ENCODE results near the gene REM1.
A peak's percentile ranks its signal among the peaks of the same experiment; 100 is the strongest.
"Not testable (repeated sequence)": the region's sequence is repeated elsewhere in the genome, so short reads cannot be mapped to it uniquely, and the experiment has no call there.

Gene REM1

GRCh38 chr20:31474758-31475427, at the start of gene REM1, which contains the start of gene DEFB124:
TSS of gene REM1 (plus strand) at chr20:31475288. CDS start at chr20:31476446, 1,158 bp downstream.
TSS of gene DEFB124 (minus strand) at chr20:31475127. CDS start at chr20:31473013, 2,114 bp downstream.
- Histone ChIP-seq H3K36me3 (ENCODE audit: control insufficient read depth in 1 of 2, insufficient read depth in 2 of 2, low read length in 2 of 2) (no peaks in the 10 kb centered on the region), H3K9ac (ENCODE audit: low read depth in 1 of 2, low read length in 2 of 2) (peak within 1 kb of the TSS in 1 of 2 donors; percentile 25), H3K4me3 (ENCODE audit: low read depth in 1 of 2, low read length in 2 of 2) (peak within 1 kb of the TSS; percentile 40 to 43), H3K4me1 (ENCODE audit: control insufficient read depth in 1 of 2, insufficient read depth in 2 of 2, low read length in 2 of 2) (no peaks in the 10 kb centered on the region), H3K27me3 (ENCODE audit: control insufficient read depth in 1 of 2, insufficient read depth in 2 of 2, low read length in 2 of 2) (peaks cover 7 to 25% of the 10 kb centered on the region in 2 donors), H3K9me3 (ENCODE audit: control insufficient read depth in 1 of 2, low read length in 2 of 2) (no peaks in the 10 kb centered on the region), H3K27ac (ENCODE audit: low read depth, low read length) (no peak within 1 kb of the TSS)

- no peak overlapping the region for H3K4me3 ChIP-seq (ENCODE audit: low read depth in 1 of 2, low read length in 2 of 2)
- peaks cover 0 to 5% of the 10 kb centered on the region in 2 donors for H3K9me3 ChIP-seq (ENCODE audit: control insufficient read depth in 1 of 2, low read length in 2 of 2)
- no peaks in the 10 kb centered on the region for H3K4me1 ChIP-seq (ENCODE audit: control insufficient read depth in 1 of 2, insufficient read depth in 2 of 2, low read length in 2 of 2)
- no peaks in the 10 kb centered on the region for H3K27me3 ChIP-seq (ENCODE audit: control insufficient read depth in 1 of 2, insufficient read depth in 2 of 2, low read length in 2 of 2)
- H3K9ac ChIP-seq (ENCODE audit: low read depth in 1 of 2, low read length in 2 of 2) = no peak overlapping the region
- H3K27ac ChIP-seq (ENCODE audit: low read depth, low read length) = no peak overlapping the region
- no peaks in the 10 kb centered on the region for H3K36me3 ChIP-seq (ENCODE audit: control insufficient read depth in 1 of 2, insufficient read depth in 2 of 2, low read length in 2 of 2)
Measured at GRCh38 chr20:31425797-31426196, 49.3 kb upstream of the REM1 start.

- H3K36me3 ChIP-seq (ENCODE audit: control insufficient read depth in 1 of 2, insufficient read depth in 2 of 2, low read length in 2 of 2); H3K4me3 ChIP-seq (ENCODE audit: low read depth in 1 of 2, low read length in 2 of 2); H3K27ac ChIP-seq (ENCODE audit: low read depth, low read length); H3K27me3 ChIP-seq (ENCODE audit: control insufficient read depth in 1 of 2, insufficient read depth in 2 of 2, low read length in 2 of 2); H3K9me3 ChIP-seq (ENCODE audit: control insufficient read depth in 1 of 2, low read length in 2 of 2); H3K4me1 ChIP-seq (ENCODE audit: control insufficient read depth in 1 of 2, insufficient read depth in 2 of 2, low read length in 2 of 2); H3K9ac ChIP-seq (ENCODE audit: low read depth in 1 of 2, low read length in 2 of 2): not testable (repeated sequence)
Measured at GRCh38 chr20:31426891-31427551, 48.1 kb upstream of the REM1 start.

GRCh38 chr20:31427576-31427975, 47.5 kb upstream of the REM1 start:
- H3K4me3 ChIP-seq (ENCODE audit: low read depth in 1 of 2, low read length in 2 of 2); H3K27me3 ChIP-seq (ENCODE audit: control insufficient read depth in 1 of 2, insufficient read depth in 2 of 2, low read length in 2 of 2); H3K9ac ChIP-seq (ENCODE audit: low read depth in 1 of 2, low read length in 2 of 2); H3K9me3 ChIP-seq (ENCODE audit: control insufficient read depth in 1 of 2, low read length in 2 of 2); H3K27ac ChIP-seq (ENCODE audit: low read depth, low read length); H3K4me1 ChIP-seq (ENCODE audit: control insufficient read depth in 1 of 2, insufficient read depth in 2 of 2, low read length in 2 of 2); H3K36me3 ChIP-seq (ENCODE audit: control insufficient read depth in 1 of 2, insufficient read depth in 2 of 2, low read length in 2 of 2): not testable (repeated sequence)

- Histone ChIP-seq H3K9me3 (ENCODE audit: control insufficient read depth in 1 of 2, low read length in 2 of 2) (no peaks in the 10 kb centered on the region), H3K9ac (ENCODE audit: low read depth in 1 of 2, low read length in 2 of 2) (no peak overlapping the region), H3K27ac (ENCODE audit: low read depth, low read length) (no peak overlapping the region), H3K4me1 (ENCODE audit: control insufficient read depth in 1 of 2, insufficient read depth in 2 of 2, low read length in 2 of 2) (no peaks in the 10 kb centered on the region), H3K27me3 (ENCODE audit: control insufficient read depth in 1 of 2, insufficient read depth in 2 of 2, low read length in 2 of 2) (no peaks in the 10 kb centered on the region), H3K4me3 (ENCODE audit: low read depth in 1 of 2, low read length in 2 of 2) (no peak overlapping the region), H3K36me3 (ENCODE audit: control insufficient read depth in 1 of 2, insufficient read depth in 2 of 2, low read length in 2 of 2) (no peaks in the 10 kb centered on the region)
Measured at GRCh38 chr20:31430568-31431115, 44.4 kb upstream of the REM1 start.

- no peaks in the 10 kb centered on the region for H3K36me3 ChIP-seq (ENCODE audit: control insufficient read depth in 1 of 2, insufficient read depth in 2 of 2, low read length in 2 of 2)
- H3K4me1 ChIP-seq (ENCODE audit: control insufficient read depth in 1 of 2, insufficient read depth in 2 of 2, low read length in 2 of 2) = no peaks in the 10 kb centered on the region
Measured at GRCh38 chr20:31440012-31440659, 35.0 kb upstream of the REM1 start, which contains the start of gene DEFB123. TSS of gene DEFB123 (plus strand) at chr20:31440632. CDS start at chr20:31440699, 67 bp downstream.

GRCh38 chr20:31446084-31446819, 28.8 kb upstream of the REM1 start:
- Histone ChIP-seq H3K9ac (ENCODE audit: low read depth in 1 of 2, low read length in 2 of 2) (no peak overlapping the region), H3K27me3 (ENCODE audit: control insufficient read depth in 1 of 2, insufficient read depth in 2 of 2, low read length in 2 of 2) (no peaks in the 10 kb centered on the region), H3K27ac (ENCODE audit: low read depth, low read length) (no peak overlapping the region), H3K36me3 (ENCODE audit: control insufficient read depth in 1 of 2, insufficient read depth in 2 of 2, low read length in 2 of 2) (no peaks in the 10 kb centered on the region), H3K9me3 (ENCODE audit: control insufficient read depth in 1 of 2, low read length in 2 of 2) (no peaks in the 10 kb centered on the region), H3K4me3 (ENCODE audit: low read depth in 1 of 2, low read length in 2 of 2) (no peak overlapping the region), H3K4me1 (ENCODE audit: control insufficient read depth in 1 of 2, insufficient read depth in 2 of 2, low read length in 2 of 2) (no peaks in the 10 kb centered on the region)

More at GRCh38 chr20:31440012-31440659, 35.0 kb upstream of the REM1 start, which contains the start of gene DEFB123:
- Histone ChIP-seq H3K9ac (ENCODE audit: low read depth in 1 of 2, low read length in 2 of 2) (no peak within 1 kb of the TSS), H3K9me3 (ENCODE audit: control insufficient read depth in 1 of 2, low read length in 2 of 2) (no peaks in the 10 kb centered on the region), H3K27ac (ENCODE audit: low read depth, low read length) (no peak within 1 kb of the TSS), H3K4me3 (ENCODE audit: low read depth in 1 of 2, low read length in 2 of 2) (no peak within 1 kb of the TSS), H3K27me3 (ENCODE audit: control insufficient read depth in 1 of 2, insufficient read depth in 2 of 2, low read length in 2 of 2) (no peaks in the 10 kb centered on the region)

GRCh38 chr20:31449511-31450414, 25.3 kb upstream of the REM1 start:
- Histone ChIP-seq H3K36me3 (ENCODE audit: control insufficient read depth in 1 of 2, insufficient read depth in 2 of 2, low read length in 2 of 2) (no peaks in the 10 kb centered on the region), H3K4me3 (ENCODE audit: low read depth in 1 of 2, low read length in 2 of 2) (no peak overlapping the region), H3K9ac (ENCODE audit: low read depth in 1 of 2, low read length in 2 of 2) (no peak overlapping the region), H3K4me1 (ENCODE audit: control insufficient read depth in 1 of 2, insufficient read depth in 2 of 2, low read length in 2 of 2) (no peaks in the 10 kb centered on the region), H3K9me3 (ENCODE audit: control insufficient read depth in 1 of 2, low read length in 2 of 2) (no peaks in the 10 kb centered on the region), H3K27me3 (ENCODE audit: control insufficient read depth in 1 of 2, insufficient read depth in 2 of 2, low read length in 2 of 2) (no peaks in the 10 kb centered on the region), H3K27ac (ENCODE audit: low read depth, low read length) (no peak overlapping the region)

GRCh38 chr20:31452575-31452974, 22.5 kb upstream of the REM1 start:
- Histone ChIP-seq H3K36me3 (ENCODE audit: control insufficient read depth in 1 of 2, insufficient read depth in 2 of 2, low read length in 2 of 2) (no peaks in the 10 kb centered on the region), H3K4me1 (ENCODE audit: control insufficient read depth in 1 of 2, insufficient read depth in 2 of 2, low read length in 2 of 2) (no peaks in the 10 kb centered on the region), H3K9me3 (ENCODE audit: control insufficient read depth in 1 of 2, low read length in 2 of 2) (no peaks in the 10 kb centered on the region), H3K27ac (ENCODE audit: low read depth, low read length) (no peak overlapping the region), H3K4me3 (ENCODE audit: low read depth in 1 of 2, low read length in 2 of 2) (no peak overlapping the region), H3K9ac (ENCODE audit: low read depth in 1 of 2, low read length in 2 of 2) (no peak overlapping the region), H3K27me3 (ENCODE audit: control insufficient read depth in 1 of 2, insufficient read depth in 2 of 2, low read length in 2 of 2) (no peaks in the 10 kb centered on the region)

Measured in duodenal mucosa (tissue), 2 donors.